ENCODE measurements around the gene INSIG2.
"Not testable (repeated sequence)": the region's sequence is repeated elsewhere in the genome, so short reads cannot be mapped to it uniquely, and the experiment has no call there.

Gene INSIG2

DNA sequence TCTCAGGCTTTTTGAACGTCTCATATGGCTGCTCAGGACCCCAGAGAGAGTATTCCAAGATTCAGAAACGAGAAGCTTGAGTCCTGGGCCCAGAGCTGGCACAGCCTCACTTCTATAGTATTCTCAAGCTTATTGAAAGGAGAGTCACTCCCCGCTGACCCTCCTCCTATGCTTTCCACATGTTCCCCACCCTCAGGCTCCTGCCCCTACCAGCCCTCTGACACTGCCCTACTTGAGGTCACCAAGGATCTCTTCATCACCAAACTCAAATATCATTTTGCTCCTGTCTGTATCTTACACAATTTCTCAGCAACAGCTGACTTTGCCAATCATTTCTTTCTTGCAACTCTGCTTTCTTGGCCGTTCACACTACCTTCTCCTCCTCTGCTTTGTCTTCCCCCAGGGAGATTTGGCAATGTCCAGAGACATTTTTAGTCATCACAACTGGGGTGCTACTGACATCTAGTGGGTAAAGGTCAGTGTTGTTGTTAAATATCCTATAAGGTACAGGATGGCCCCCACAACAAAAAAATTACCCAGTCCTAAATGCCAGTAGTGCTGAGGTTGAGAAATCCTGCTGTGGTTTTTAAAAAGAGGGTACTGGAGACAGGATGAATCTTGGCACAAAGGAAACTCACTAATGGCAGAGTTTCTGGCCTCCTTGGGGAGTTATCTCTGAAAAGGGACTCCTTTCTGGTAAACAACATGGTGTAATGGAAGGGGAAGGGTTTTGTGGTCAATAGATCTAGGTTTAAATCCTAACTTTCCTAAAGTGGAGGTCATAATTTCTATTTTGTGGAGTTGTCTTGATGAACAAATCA lies 26.9 kb upstream of the INSIG2 start:
- no peak for DNase-seq (ENCODE audit: low read depth in 3 of 3)

DNA sequence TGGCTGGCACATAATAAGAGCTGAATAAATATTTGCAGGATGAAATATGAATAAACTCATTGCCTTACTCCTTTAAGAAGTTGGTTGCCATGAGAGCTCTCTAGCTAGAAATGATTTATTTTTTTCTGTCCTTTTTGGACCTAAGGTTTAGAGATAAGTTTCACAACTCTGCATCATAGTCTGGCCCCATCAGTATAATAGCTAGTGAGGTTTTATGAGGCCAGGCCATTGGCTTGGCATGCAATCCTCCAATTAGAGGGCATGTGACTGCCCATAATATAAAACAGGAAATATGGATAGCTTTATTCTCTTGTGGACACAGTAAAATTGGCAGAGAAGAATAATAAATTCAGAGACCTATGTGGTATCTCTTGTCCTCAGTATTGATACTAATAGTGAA lies 26.2 kb upstream of the INSIG2 start:
- DNase-seq (ENCODE audit: low read depth in 3 of 3), result no peak

GRCh38 chr2:118062669-118063068 lies 25.6 kb upstream of the INSIG2 start:
- DNase-seq (ENCODE audit: low read depth in 3 of 3), result no peak

DNA sequence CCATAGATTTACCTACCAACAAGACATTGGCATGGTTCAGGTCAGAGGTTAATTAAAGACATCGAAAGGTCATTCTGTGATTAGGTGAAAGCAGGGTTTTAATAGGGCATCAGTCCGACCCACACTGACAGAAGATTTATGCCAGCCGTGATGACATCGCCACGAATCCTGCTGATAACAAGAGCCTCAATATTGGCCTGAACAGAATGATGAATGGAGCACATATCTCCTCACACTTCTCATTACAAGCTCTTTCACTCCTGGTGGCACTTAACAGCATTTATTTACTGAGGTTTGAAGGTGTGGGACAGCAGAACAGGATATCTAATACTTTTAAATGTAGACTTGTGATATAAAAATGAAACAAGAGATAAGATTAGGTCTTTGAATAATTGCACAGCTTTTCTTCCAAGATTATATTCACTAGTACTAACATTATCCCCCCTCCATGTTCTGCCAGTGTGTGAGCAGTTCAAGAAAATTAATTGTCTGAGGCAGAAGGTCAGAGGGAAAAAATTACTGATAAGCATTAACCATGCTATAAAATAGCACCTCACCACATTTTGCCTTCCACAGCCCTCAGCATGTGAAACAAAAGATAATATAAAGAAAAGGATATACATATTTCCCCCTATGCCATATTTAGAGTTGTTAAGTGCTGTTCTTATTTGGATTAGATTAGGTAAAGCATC lies 23.1 kb upstream of the INSIG2 start:
- no peak for DNase-seq (ENCODE audit: low read depth in 3 of 3)

DNA sequence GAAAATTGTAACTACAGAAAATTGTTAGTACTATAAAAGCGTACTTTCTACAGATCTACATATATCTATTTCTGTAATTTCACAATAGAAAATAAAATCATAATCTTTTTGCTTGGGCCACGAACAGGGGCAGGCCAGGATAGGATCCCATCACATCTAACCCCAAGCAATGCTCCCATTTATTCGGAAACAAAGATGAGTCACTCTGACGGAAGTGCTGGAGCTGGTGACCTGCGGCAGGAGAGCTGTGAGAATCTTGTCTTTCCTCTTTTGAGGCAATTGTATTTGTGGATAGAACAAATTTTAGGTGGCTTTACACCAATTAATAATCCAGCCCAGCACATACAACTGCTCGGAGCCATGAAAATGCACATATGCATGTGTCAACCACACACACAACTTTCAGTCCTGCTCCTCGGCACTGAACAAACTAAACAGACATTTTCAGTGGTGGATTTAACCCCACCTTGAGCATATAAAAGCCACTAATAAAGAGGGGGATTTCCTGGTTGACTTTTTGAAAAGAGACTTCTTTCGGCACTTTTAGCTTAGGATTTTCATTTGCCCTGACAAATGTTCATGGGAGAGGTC lies 22.3 kb upstream of the INSIG2 start:
- no peak for DNase-seq (ENCODE audit: low read depth in 3 of 3)

DNA sequence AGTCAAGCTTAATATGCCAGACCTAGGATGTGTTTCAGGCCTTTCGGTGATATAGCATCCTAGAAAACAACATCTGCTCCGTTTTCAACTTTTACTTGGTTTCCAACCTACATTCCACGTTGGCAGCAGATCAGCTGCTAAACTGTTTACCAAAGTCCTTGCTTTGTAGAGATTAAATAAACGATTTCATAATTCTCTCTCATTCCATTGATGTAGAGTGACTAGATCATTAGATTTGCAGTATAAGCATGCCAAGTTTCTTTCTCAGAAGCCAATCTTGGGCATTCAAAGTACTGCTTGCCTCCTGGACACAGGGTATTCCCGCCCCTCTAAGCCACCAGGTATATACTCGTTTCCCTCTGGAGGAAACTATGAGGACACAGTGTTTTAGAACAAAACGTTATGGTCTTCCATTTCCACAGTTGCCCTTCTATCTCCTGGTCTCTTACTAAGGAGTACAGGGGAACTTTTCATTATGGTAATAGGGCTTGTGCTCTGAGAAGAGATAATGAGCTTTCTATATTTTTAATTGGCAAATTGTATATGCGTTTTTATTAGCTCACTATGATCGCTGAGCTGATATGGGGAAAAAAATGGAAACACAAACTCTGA lies 10.5 kb upstream of the INSIG2 start:
- no peak for DNase-seq (ENCODE audit: low read depth in 3 of 3)

- no peak for DNase-seq (ENCODE audit: low read depth in 3 of 3)
Observed at GRCh38 chr2:118078734-118079133, 9.5 kb upstream of the INSIG2 start.

GRCh38 chr2:118084491-118085089 lies 3.7 kb upstream of the INSIG2 start:
- DNase-seq (ENCODE audit: low read depth in 3 of 3), result no peak

DNA sequence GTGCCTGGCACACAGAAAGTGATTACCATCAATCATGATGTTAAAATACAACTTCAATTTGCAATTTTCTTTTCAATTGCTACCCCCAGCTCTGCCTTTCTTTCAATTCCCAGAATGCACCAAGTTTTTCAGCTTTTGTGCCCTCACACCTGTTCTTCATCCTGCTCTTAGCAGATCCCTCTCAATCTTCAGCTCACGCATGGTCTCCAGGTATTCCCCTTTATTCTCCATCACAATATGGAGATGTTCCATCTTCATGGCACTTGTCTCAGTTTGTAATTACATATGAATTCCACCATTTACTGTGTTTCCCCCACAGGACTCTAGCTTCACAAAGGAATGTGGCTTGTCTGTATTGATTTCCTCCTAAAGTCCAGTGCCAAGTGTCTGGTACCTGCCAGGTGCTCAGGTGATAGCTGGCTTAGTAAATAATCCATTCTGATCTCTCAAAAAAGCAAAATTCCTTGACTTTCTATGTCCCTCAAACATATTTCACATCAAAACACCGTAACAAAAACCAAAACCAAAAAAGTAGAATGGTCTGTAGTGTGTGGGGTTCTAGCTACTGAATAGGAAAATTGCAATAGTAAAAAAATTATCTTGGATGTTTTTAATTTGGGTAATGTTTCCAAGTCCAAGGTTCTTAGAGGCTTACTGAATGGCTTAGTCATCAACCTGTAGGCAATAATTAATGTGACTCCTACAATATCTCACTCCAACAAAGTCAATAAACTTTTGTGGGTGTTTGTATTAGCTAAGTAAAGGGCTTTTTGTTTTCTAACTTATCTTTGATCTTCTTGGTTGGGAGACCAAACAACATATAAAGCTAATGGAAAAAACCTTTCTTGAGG lies 2.9 kb upstream of the INSIG2 start:
- DNase-seq (ENCODE audit: low read depth in 3 of 3), result no peak

GRCh38 chr2:118086024-118086633 lies 2.1 kb upstream of the INSIG2 start:
- DNase-seq (ENCODE audit: low read depth in 3 of 3), result no peak

DNA sequence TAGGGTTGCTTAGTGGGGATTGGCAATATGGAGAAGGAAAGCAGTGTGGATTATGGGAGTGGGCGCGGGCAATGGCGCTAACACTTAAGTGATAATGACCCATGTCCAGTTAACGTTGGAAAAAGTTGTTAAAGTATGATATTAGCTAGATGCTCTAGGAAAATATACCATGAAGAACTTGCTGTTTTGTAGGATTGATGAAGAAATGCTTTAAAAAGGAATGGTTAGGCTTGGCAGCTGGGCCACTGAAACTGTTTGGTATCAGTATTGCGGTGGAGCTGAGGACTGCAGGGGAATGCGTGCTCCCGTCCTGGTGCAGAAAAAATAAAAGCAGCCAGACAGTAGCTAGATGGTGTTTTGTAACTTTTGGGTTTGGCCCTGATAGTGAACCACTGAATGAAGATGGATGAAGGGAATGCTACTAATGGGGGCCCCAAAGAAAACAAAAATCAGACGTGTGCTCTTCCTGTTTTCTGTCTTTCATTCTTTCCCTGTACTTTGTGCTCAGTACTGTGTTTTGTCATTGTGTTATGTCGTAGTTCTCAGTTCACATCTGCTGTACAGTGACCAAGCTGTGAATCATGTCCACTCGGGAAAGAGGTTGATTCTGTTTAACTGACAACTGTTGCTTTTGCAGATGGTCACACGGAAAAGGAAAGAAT lies 999 bp downstream of the INSIG2 start:
- DNase-seq (ENCODE audit: low read depth in 3 of 3), result no peak

- no peak for DNase-seq (ENCODE audit: low read depth in 3 of 3)
Observed at GRCh38 chr2:118090387-118091139, 2.3 kb downstream of the INSIG2 start.

- no peak for DNase-seq (ENCODE audit: low read depth in 3 of 3)
Observed at GRCh38 chr2:118091140-118091478, 2.8 kb downstream of the INSIG2 start.

- DNase-seq (ENCODE audit: low read depth in 3 of 3), result no peak
Observed at GRCh38 chr2:118091631-118092030, 3.4 kb downstream of the INSIG2 start.

DNA sequence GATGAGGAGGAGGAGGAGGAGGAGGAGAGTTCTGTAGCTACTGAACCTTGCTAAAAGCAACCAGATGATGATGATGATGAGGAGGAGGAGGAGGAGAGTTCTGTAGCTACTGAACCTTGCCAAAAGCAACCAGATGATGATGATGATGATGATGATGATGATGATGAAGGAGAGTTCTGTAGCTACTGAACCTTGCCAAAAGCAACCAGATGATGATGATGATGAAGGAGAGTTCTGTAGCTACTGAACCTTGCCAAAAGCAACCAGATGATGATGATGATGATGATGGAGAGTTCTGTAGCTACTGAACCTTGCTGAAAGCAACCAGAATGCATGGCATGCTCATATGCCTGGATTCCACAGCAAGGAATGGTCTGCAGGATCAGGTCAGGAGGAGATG lies 5.8 kb downstream of the INSIG2 start:
- not testable (repeated sequence) for DNase-seq (ENCODE audit: low read depth in 3 of 3)

GRCh38 chr2:118094503-118094902 lies 6.2 kb downstream of the INSIG2 start:
- DNase-seq (ENCODE audit: low read depth in 3 of 3), result no peak

DNA sequence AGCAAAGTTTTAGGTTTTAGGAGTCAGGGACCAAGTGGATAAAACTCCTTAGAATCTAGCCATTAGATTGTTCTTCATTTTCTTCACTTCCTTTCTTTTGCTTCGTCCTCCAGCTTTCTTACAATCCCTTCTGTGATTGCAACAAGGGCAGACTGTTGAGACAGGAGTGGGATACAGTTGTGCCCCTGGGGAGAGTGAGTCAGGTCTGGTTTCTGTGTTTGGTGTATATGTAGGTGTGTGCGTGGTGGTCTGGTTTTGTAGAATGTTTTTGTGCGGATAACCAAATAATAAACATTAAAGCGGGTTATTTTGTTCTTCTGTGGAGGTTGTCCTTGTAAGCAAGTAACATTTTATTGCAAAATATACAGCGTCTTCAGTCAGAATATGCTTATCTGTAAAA lies 7.3 kb downstream of the INSIG2 start:
- no peak for DNase-seq (ENCODE audit: low read depth in 3 of 3)

DNA sequence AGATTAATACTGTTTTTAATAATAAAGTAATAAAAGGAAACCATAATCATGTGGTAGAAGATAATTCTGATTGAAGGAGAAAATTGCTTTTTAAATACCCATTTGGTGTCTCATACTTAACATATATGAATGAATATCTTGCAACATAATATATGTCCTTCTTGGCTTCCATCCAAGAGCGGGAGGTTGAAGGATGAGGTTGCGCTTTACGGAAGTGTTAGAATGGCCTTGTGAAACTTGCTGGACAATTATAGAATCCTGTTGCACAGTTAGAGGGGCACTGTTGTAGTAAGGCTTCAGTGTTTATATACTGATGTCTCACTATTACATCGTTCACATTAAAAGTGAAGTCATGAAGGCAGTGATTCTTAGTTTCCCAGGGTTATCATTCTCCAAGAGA lies 9.4 kb downstream of the INSIG2 start:
- DNase-seq (ENCODE audit: low read depth in 3 of 3), result no peak

GRCh38 chr2:118098307-118099030 lies 10.2 kb downstream of the INSIG2 start:
- DNase-seq (ENCODE audit: low read depth in 3 of 3), result no peak

All from stimulated activated CD4-positive, alpha-beta T cell treated with anti-CD3 and anti-CD28 coated beads, TNF-alpha, amount 100 ng/mL, for 4 hours (primary cell).